DMS153 treated with DMSO at 0.1 percent for 48 hours (cell line): Measurements from ENCODE around the gene TENT5C.
"Not testable (repeated sequence)": the region's sequence is repeated elsewhere in the genome, so short reads cannot be mapped to it uniquely, and the experiment has no call there.

ENCODE experiments used
- DNase-seq: peaks from one replicate; lab custom pipeline; 2025; ENCODE audit not compliant: unreplicated experiment; lab: John Stamatoyannopoulos, UW

TENT5C gene

GRCh38 chr1:117605774-117606648 is at the start of gene TENT5C:
Gene TENT5C, plus strand, starts transcription at chr1:117606048. Its CDS starts 16,821 bp downstream, at chr1:117622869.
- DNase-seq = peak; percentile 88

GRCh38 chr1:117556341-117556740 is 49.5 kb upstream of the TENT5C start:
- no peak for DNase-seq

GRCh38 chr1:117556976-117557375 is 48.9 kb upstream of the TENT5C start:
- DNase-seq = no peak

- DNase-seq = not testable (repeated sequence)
Measured at GRCh38 chr1:117558451-117558850, 47.4 kb upstream of the TENT5C start.

- DNase-seq = no peak
Measured at GRCh38 chr1:117559139-117559538, 46.7 kb upstream of the TENT5C start.

- no peak for DNase-seq
Measured at GRCh38 chr1:117559985-117560384, 45.9 kb upstream of the TENT5C start.

GRCh38 chr1:117561071-117561470 is 44.8 kb upstream of the TENT5C start:
- DNase-seq = no peak

GRCh38 chr1:117561551-117561950 is 44.3 kb upstream of the TENT5C start:
- no peak for DNase-seq

- DNase-seq = peak; percentile 62
Measured at GRCh38 chr1:117562581-117563491, 43.0 kb upstream of the TENT5C start.

- DNase-seq = no peak
Measured at GRCh38 chr1:117563492-117563875, 42.4 kb upstream of the TENT5C start.

- no peak for DNase-seq
Measured at GRCh38 chr1:117564227-117565075, 41.4 kb upstream of the TENT5C start.

- DNase-seq = no peak
Measured at GRCh38 chr1:117565076-117565556, 40.7 kb upstream of the TENT5C start.

GRCh38 chr1:117565745-117566455 is 39.9 kb upstream of the TENT5C start:
- DNase-seq = no peak

- no peak for DNase-seq
Measured at GRCh38 chr1:117566556-117566955, 39.3 kb upstream of the TENT5C start.

- DNase-seq = no peak
Measured at GRCh38 chr1:117567435-117567834, 38.4 kb upstream of the TENT5C start.

- DNase-seq = no peak
Measured at GRCh38 chr1:117567976-117568375, 37.9 kb upstream of the TENT5C start.

- DNase-seq = no peak
Measured at GRCh38 chr1:117568999-117569398, 36.8 kb upstream of the TENT5C start.

GRCh38 chr1:117569856-117570255 is 36.0 kb upstream of the TENT5C start:
- DNase-seq = no peak

GRCh38 chr1:117570988-117571409 is 34.8 kb upstream of the TENT5C start:
- no peak for DNase-seq

- no peak for DNase-seq
Measured at GRCh38 chr1:117571496-117571895, 34.4 kb upstream of the TENT5C start.
